Pancreas (tissue), 10 donors: ENCODE results near the gene SHROOM3. TPM values are rescaled to one million over a fixed set of nuclear protein-coding genes. Genes with fewer than 3 reads are reported as not detected.
A peak's percentile ranks its signal among the peaks of the same experiment; 100 is the strongest.

Experiments used
- ATAC-seq, 4 donors: fragments of 200-7000 bp; cut with Tn5 transposase; one replicate each; pipeline versions ENCODE4 v1.8.0 to v1.9.1; 2020; ENCODE audit warnings: mild to moderate bottlenecking in 4 of 4, moderate library complexity in 4 of 4
- DNase-seq, 6 donors: peaks; one replicate each; pipeline ENCODE4 v3.0.0-alpha.2; 2020
- FAIRE-seq: peaks from 2 replicates; lab custom pipeline; 2012; peaks lifted over from hg19 to GRCh38; lab: Jason Lieb, UNC
- H3K27ac ChIP-seq, 4 donors: fragments of 200-600 bp; sonication (generic); 1 replicate in 3 of 4; 2 replicates in 1 of 4; pipeline versions ENCODE4 v1.5.0 to v1.8.0; 2020
- H3K27me3 ChIP-seq, 4 donors: fragments of 200-600 bp; one replicate each; pipeline ENCODE4 v1.8.0; 2021
- H3K36me3 ChIP-seq, 3 donors: fragments of 200-600 bp; sonication (generic) in 1 of 3; one replicate each; pipeline versions ENCODE4 v1.5.0 to v1.8.0; 2020 to 2021
- H3K4me1 ChIP-seq, 3 donors: fragments of 200-600 bp; one replicate each; pipeline ENCODE4 v1.8.0; 2021
- H3K4me3 ChIP-seq, 4 donors: fragments of 200-600 bp; sonication (generic) in 2 of 4; one replicate each; pipeline versions ENCODE4 v1.5.0 to v1.8.0; 2020 to 2021
- H3K9me3 ChIP-seq, 4 donors: fragments of 200-600 bp; one replicate each; pipeline ENCODE4 v1.8.0; 2021
- WGBS, 2 donors: extraction: QIAGEN DNeasy Blood & Tissue Kit; methylation state at CpG; one replicate each; pipeline ENCODE4 v1.1.7; 2013; 5-methylcytosine and 5-hydroxymethylcytosine counted together
- intact Hi-C, 3 donors: fragments of 100-400 bp; cut with DNase I; formaldehyde crosslinking; loops; one replicate each; pipeline versions ENCODE4 v1.11.1 to v1.14.2; 2022
- polyA plus RNA-seq, 2 donors: library from polyadenylated mRNA; stranded (reverse); fragments of 200-250 nt; gene quantifications; one replicate each; pipeline ENCODE4 v1.2.3, GENCODE V29; 2013
- total RNA-seq, 6 donors: library from RNA; stranded (reverse); fragmentation: NEBNext Ultra II Directional in 4 of 6; extraction: Animal tissue kit (Norgen Biotek cat#: 25700) in 4 of 6; gene quantifications; one replicate each; pipeline versions ENCODE4 v1.2.1 to v1.2.4, GENCODE V29; 2021 to 2023
- TF ChIP-seq, protein P1 (sequence below), 4 donors: fragments of 200-600 bp; sonication (generic) in 3 of 4; IDR thresholded peaks; one replicate each; pipeline versions ENCODE4 v1.5.0 to v1.8.0; 2021; ENCODE audit warnings: antibody characterized with exemption in 4 of 4
- donor health status: healthy with polysubstance abuse.
- donor health status: DM: no; HTN: no; CAD: no; lungs with moderate emphysema.
- donor health status: DM: no; HTN: no; CAD: no.
- donor health status: control.
- donor health status: control.
- donor health status: Bipolar disorder and iron deficiency.
- donor health status: DM: yes; HTN: yes; CAD: no.
- donor health status: DM: no; HTN: no; CAD: no.
- donor health status: DM: no; HTN: no; CAD: no.
- donor health status: DM: yes; HTN: yes; CAD: no.

The SHROOM3 gene
- total and polyA plus RNA-seq, 8 donors, result 6.2 to 43.5 (median 17.1) TPM

DNA sequence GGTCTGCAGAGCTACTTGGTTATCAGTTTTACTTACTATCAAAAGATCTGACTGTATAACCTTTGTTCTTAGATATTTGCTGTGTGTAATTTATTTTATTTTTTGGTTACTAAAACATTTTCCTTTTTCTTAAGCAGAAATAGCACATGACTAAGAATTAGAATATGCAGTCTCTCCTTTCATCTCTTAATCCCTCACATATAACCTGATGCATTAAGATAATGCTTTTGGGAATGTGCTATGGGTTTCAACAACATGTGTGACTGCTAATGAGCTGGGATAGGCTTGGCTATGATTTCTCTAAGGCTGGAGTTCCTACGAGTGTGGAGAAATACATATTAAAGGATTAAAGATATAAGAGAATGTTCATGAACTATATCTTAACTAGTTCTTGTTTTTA, 41.5 kb downstream of the SHROOM3 start:
- Histone ChIP-seq H3K4me1 (no peaks in the 10 kb centered on the region), H3K27ac (no peak overlapping the region), H3K36me3 (no peaks in the 10 kb centered on the region), H3K27me3 (no peaks in the 10 kb centered on the region), H3K9me3 (no peaks in the 10 kb centered on the region), H3K4me3 (no peak overlapping the region)
- 84 to 87% methylated on average over 1 of the region's 1 CpG for WGBS, 2 donors
- TF ChIP-seq, protein P1, sequence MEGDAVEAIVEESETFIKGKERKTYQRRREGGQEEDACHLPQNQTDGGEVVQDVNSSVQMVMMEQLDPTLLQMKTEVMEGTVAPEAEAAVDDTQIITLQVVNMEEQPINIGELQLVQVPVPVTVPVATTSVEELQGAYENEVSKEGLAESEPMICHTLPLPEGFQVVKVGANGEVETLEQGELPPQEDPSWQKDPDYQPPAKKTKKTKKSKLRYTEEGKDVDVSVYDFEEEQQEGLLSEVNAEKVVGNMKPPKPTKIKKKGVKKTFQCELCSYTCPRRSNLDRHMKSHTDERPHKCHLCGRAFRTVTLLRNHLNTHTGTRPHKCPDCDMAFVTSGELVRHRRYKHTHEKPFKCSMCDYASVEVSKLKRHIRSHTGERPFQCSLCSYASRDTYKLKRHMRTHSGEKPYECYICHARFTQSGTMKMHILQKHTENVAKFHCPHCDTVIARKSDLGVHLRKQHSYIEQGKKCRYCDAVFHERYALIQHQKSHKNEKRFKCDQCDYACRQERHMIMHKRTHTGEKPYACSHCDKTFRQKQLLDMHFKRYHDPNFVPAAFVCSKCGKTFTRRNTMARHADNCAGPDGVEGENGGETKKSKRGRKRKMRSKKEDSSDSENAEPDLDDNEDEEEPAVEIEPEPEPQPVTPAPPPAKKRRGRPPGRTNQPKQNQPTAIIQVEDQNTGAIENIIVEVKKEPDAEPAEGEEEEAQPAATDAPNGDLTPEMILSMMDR (IDR thresholded peaks at IDR 0.05), result no peak
- ATAC-seq (no peak), DNase-seq (no peak), FAIRE-seq (no peak)
- intact Hi-C loops, result no loop called here

DNA sequence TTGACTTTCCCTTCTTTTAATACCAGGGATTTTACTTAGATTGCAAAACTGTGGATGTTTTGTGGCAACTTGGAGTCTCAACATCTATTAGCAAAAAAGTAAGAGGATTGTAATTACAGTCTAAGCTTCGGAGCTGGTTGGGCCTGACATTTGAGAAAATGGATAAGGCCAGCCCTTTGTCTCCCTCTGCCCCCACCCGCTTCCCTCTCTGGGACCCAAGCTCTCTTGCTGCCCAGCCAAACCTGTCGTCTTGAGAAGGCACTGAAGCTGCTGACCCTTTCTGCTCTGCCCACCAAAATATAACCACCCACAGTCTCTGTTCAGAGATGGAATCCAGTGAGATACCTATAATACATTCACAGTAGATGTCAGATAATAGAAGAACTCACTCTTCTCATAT, 49.6 kb downstream of the SHROOM3 start:
- Histone ChIP-seq H3K4me3 (no peak overlapping the region), H3K27me3 (no peaks in the 10 kb centered on the region), H3K27ac (no peak overlapping the region), H3K36me3 (no peaks in the 10 kb centered on the region), H3K9me3 (no peaks in the 10 kb centered on the region), H3K4me1 (peaks cover 13 to 21% (median 15%) of the 10 kb centered on the region in 3 donors)
- no peak for ATAC-seq
- FAIRE-seq, result no peak
- WGBS, 2 donors, result 81 to 92% methylated on average over 3 of the region's 3 CpGs
- intact Hi-C loops, result no loop called here
- DNase-seq, result no peak
- TF ChIP-seq, protein P1 (IDR thresholded peaks at IDR 0.05), result no peak

DNA sequence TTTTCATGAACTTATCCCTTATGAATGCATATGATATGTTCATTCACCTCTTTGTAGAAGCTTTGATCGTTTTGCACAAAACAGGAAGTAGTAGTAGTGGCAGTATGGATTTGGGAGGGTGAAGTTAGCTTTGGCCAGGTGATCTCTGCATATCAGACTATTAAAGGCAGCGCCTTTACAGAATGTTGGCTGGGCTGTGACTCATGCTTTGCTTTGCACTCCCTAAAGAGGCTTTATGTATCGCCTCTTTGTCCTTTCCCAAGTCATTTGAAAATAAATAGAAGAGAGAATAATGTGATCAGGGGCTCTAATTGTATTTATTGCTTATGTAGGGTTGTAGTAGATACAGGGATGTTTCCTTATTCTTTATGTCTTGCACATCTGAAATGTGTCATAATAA, 50.4 kb downstream of the SHROOM3 start:
- H3K4me1 ChIP-seq, result peaks cover 13 to 21% (median 15%) of the 10 kb centered on the region in 3 donors
- H3K9me3 ChIP-seq, result no peaks in the 10 kb centered on the region
- no peak for FAIRE-seq
- no peak overlapping the region for H3K4me3 ChIP-seq
- DNase-seq, result peak in 2 of 6 donors; percentile 16 to 20
- H3K27me3 ChIP-seq, result no peaks in the 10 kb centered on the region
- H3K36me3 ChIP-seq, result no peaks in the 10 kb centered on the region
- 12 to 25% methylated on average over 3 of the region's 3 CpGs for WGBS, 2 donors
- peak overlapping the region in 1 of 4 donors; percentile 17 for H3K27ac ChIP-seq
- intact Hi-C loops, result no loop called here
- peak; percentile 79 to 90 (median 87) for ATAC-seq
- TF ChIP-seq, protein P1 (IDR thresholded peaks at IDR 0.05), result no peak

DNA sequence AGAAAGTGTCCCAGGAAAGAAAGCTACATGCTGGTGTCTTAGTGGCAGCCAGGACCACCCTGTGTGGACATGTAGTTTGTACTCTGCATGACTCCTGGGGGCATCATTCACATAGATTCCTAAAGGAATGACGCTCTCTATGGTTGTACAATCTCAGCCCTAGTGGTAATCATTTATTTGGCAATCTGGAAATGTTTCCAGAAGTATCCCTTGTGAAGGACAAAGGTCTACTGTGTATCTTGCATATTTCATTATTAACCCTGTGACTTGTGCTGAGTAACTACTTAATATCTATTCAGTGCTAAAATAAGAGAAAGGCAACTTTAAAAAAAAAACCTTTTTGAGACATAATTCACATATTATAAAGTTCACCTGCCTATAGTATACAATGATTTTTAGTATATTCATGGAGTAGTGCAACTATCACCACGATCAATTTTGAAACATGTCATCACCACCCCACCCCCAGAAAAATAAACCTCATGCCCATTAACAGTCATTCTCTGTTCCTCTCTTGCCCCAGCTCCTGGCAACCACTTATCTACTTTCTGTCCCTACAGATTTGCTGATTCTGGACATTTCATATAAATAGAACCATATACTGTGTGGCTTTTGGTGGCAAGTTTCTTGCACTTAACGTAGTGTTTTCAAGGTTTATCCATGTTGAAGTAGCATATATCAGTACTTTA, 51.7 kb downstream of the SHROOM3 start:
- no peaks in the 10 kb centered on the region for H3K27me3 ChIP-seq
- H3K9me3 ChIP-seq, result no peaks in the 10 kb centered on the region
- no peak overlapping the region for H3K4me3 ChIP-seq
- FAIRE-seq (no peak), DNase-seq (no peak), ATAC-seq (peak; percentile 56 to 71 (median 66))
- no peaks in the 10 kb centered on the region for H3K36me3 ChIP-seq
- peaks cover 13 to 21% (median 15%) of the 10 kb centered on the region in 3 donors for H3K4me1 ChIP-seq
- WGBS, 2 donors, result 44 to 53% methylated on average over 3 of the region's 3 CpGs
- TF ChIP-seq, protein P1 (IDR thresholded peaks at IDR 0.05), result no peak
- intact Hi-C loops, result no loop called here
- peak overlapping the region in 2 of 4 donors; percentile 16 to 22 for H3K27ac ChIP-seq

DNA sequence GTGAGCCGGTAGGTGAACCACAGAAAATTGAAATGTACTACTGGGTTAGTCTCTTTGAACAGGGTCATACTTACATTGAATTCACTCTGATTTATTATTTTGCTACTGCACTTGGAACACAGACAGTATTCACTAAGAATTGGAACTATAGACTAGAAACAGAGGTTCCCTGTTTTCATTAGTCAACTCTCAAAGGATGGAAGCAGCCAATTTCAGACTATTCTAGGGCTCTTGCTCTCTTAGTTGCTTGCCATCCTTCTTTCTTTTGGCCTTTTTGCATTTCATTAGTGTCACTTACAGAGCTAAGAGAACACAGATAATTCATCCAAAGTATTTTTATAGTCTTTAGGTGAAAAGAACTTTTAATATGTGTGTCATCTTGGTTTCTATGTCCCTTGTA, 52.6 kb downstream of the SHROOM3 start:
- no peaks in the 10 kb centered on the region for H3K27me3 ChIP-seq
- H3K36me3 ChIP-seq, result no peaks in the 10 kb centered on the region
- H3K27ac ChIP-seq, result no peak overlapping the region
- FAIRE-seq (no peak), DNase-seq (no peak), ATAC-seq (no peak)
- WGBS, 2 donors, result 100% methylated on average over 1 of the region's 1 CpG
- no peaks in the 10 kb centered on the region for H3K9me3 ChIP-seq
- H3K4me1 ChIP-seq, result peaks cover 13 to 21% (median 15%) of the 10 kb centered on the region in 3 donors
- H3K4me3 ChIP-seq, result no peak overlapping the region
- intact Hi-C loops, result no loop called here
- TF ChIP-seq, protein P1 (IDR thresholded peaks at IDR 0.05), result no peak
